ENCODE data around the gene ZMAT5.

GRCh38 chr22:29737251-29738117, 29.3 kb downstream of the ZMAT5 start:
- TF ChIP-seq CTCF (IDR thresholded peaks at IDR 0.05) (no peak), EP300 (IDR thresholded peaks at IDR 0.05) (no peak), POLR2AphosphoS5 (IDR thresholded peaks at IDR 0.05) (no peak), POLR2A (IDR thresholded peaks at IDR 0.05) (no peak)
